ENCODE measurements around the gene FUT8. TPM values are rescaled to one million over a fixed set of nuclear protein-coding genes. Genes with fewer than 3 reads are reported as not detected.

FUT8 gene
- total RNA-seq, 1 donor from 2014 or later: 181 TPM

DNA sequence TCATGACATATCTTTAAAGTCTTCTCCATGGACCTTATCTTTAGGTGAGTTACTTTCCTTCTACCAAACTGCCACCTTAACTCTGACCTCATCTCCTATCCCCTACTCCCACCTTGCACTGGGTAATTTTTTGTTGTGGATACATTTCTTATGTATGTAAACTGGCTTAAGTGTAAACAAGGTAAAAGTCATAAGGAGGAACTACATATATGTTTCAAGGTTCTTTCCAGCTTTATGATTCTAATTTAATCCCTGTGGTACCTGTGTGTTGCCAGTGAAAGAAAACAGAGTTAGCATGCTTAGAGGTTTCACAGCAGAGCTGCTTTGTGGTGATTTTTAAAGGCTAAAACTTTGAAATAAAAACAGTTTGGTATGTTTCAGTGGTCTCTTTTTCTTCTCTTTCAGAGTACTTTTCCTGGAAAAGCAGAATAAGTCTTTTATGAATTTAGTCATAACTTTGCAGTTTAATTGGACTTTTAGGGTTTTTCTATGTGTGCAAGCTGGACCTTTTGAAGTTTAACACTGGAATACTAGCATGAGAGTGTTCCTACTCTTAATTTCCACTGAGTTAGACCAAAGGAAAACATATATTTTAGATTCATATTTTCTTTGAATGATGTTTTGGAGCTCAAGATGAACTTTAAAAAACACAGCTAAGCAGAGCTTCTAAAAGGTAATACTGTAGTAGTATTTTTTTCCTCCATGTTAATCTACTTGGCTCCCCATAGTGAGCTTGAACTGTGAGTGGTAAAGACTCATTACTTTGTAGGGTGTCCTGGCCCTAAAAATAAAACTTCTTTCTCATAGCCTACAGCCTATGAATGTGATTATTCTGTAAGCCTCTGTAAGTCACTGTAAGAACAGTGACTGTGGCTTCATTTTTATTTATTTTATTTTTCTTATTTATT is 105.4 kb downstream of the FUT8 start:
- Mint-ChIP-seq H3K4me1 (ENCODE audit: low read depth) (peaks cover 56% of the 10 kb centered on the region), H3K4me3 (no peak overlapping the region), H3K27me3 (ENCODE audit: insufficient read depth) (no peaks in the 10 kb centered on the region), H3K27ac (peak overlapping the region; percentile 76), H3K36me3 (ENCODE audit: low read depth) (peaks cover 17% of the 10 kb centered on the region), H3K9me3 (peaks cover 4% of the 10 kb centered on the region)
- intact Hi-C loops (cut with micrococcal nuclease): loop anchor here (2.0 to 5.0 kb wide), 5 partner anchors 17 to 231 kb away; no protein-coding TSS in a partner anchor
- DNase-seq (ENCODE audit: low spot score): no peak

DNA sequence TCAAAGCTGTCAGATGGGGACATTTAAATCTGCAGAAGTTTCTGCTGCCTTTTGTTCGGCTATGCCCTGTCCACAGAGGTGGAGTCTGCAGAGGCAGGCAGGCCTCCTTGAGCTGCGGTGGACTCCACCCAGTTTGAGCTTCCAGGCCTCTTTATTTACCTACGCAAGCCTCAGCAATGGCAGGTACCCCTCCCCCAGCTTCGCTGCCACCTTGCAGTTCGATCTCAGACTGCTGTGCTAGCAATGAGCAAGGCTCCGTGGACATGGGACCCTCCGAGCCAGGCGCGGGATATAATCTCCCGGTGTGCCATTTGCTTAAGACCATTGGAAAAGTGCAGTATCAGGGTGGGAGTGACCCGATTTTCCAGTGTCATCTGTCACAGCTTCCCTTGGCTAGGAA is 115.5 kb downstream of the FUT8 start:
- peaks cover 45% of the 10 kb centered on the region for H3K4me1 Mint-ChIP-seq (ENCODE audit: low read depth)
- no peak overlapping the region for H3K27ac Mint-ChIP-seq
- peaks cover 18% of the 10 kb centered on the region for H3K9me3 Mint-ChIP-seq
- no peaks in the 10 kb centered on the region for H3K27me3 Mint-ChIP-seq (ENCODE audit: insufficient read depth)
- no peak overlapping the region for H3K4me3 Mint-ChIP-seq
- intact Hi-C loops (cut with micrococcal nuclease): no loop called here
- peaks cover 47% of the 10 kb centered on the region for H3K36me3 Mint-ChIP-seq (ENCODE audit: low read depth)
- DNase-seq (ENCODE audit: low spot score): no peak

DNA sequence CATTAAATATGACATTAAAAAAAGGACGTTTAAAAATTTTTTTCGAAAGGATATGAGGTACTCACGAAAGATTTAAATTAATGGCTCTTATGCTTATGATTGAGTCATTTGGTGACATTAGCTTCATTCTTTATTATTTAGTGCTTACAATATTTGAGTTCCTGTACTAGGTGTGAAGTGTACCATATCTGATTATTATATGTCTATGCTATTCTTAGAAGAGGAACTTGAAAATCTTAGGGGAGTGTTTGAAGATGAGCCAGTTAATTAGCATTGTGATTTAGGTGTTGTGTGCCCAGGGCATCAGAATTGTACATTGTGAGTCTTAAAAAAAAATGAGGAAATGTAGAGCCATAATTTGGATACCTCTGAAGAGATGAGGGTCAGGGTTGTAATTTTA is 118.6 kb downstream of the FUT8 start:
- no peak for DNase-seq (ENCODE audit: low spot score)
- Mint-ChIP-seq H3K4me3 (no peak overlapping the region), H3K27ac (no peak overlapping the region), H3K4me1 (ENCODE audit: low read depth) (peaks cover 27% of the 10 kb centered on the region), H3K9me3 (peaks cover 9% of the 10 kb centered on the region), H3K27me3 (ENCODE audit: insufficient read depth) (no peaks in the 10 kb centered on the region), H3K36me3 (ENCODE audit: low read depth) (peaks cover 23% of the 10 kb centered on the region)
- intact Hi-C loops (cut with micrococcal nuclease): no loop called here

DNA sequence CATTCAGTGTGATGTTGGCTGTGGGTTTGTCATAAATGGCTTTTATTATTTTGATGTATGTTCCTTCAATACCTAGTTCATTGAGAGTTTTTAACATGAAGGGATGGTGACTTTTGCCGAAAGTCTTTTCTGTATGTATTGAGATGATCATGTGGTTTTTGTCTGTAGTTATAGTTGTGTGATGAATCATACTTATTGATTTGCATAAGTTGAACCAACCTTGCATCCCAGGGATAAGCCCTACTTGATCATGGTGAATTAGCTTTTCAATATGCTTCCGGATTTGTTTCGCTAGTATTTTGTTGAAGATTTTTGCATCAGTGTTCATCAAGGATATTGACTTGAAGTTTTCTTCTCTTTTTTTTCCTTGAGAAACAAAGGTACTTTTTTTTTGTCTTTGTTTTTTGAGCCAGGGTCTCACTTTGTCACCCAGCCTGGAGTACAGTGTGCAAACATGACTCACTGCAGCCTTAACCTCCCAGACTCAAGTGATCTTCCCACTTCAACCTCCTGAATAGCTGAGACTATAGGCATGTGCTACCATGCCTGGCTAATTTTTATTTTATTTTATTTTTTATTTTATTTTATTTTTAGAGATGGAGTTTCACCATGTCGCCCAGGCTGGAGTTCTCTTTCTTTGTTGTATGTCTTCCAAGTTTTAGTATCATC is 121.3 kb downstream of the FUT8 start:
- H3K4me3 Mint-ChIP-seq: no peak overlapping the region
- no peak overlapping the region for H3K27ac Mint-ChIP-seq
- intact Hi-C loops (cut with micrococcal nuclease): no loop called here
- H3K27me3 Mint-ChIP-seq (ENCODE audit: insufficient read depth): no peaks in the 10 kb centered on the region
- no peak for DNase-seq (ENCODE audit: low spot score)
- peaks cover 5% of the 10 kb centered on the region for H3K9me3 Mint-ChIP-seq
- H3K4me1 Mint-ChIP-seq (ENCODE audit: low read depth): peaks cover 14% of the 10 kb centered on the region
- peaks cover 14% of the 10 kb centered on the region for H3K36me3 Mint-ChIP-seq (ENCODE audit: low read depth)

DNA sequence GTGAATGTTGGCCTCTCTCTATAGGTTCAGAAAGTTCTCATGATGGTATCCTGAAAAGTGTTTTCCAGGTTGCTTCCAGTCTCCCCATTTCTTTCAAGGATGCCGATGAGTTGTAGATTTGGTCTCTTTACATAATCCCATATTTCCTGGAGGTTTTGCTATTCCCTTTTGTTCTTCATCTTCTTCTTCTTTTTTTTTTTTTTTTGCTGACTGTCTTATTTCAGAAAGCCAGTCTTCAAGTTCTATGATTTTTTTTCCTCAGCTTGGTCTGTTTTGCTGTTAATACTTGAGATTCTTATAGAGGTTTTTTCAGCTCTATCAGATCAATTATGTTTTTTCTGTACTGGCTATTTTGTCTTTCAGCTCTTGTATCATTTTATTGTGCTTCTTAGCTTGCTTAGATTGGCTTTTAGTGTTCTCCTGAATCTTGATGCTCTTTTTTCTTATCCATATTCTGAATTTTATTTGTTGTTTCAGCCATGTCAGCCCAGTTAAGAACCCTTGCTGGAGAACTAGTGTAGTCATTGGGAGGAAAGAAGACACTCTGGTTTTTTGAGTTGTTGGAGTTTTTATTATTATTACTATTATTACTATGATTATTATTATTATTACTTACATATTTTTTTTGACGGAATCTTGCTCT is 124.4 kb downstream of the FUT8 start:
- Mint-ChIP-seq H3K4me3 (no peak overlapping the region), H3K27ac (no peak overlapping the region), H3K4me1 (ENCODE audit: low read depth) (no peaks in the 10 kb centered on the region), H3K9me3 (no peaks in the 10 kb centered on the region), H3K27me3 (ENCODE audit: insufficient read depth) (no peaks in the 10 kb centered on the region), H3K36me3 (ENCODE audit: low read depth) (peaks cover 3% of the 10 kb centered on the region)
- intact Hi-C loops (cut with micrococcal nuclease): no loop called here
- no peak for DNase-seq (ENCODE audit: low spot score)

DNA sequence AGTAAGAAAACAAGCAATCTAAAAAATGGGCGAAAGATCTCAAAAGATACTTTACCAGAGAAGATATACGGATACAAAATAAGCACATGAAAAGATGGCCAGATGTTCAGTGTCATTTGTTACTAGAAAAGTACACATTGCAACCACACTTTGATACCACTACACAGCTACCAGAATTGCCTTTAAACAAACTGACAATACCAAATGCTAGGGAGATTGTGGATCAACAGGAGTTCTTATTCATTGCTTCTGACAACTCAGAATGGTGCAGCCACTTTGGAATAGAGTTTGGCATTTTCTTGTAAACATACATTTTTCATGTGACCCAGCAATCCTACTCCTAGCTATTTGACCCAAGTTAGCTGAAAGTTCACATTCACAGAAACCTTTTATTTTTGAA is 136.3 kb downstream of the FUT8 start:
- no peaks in the 10 kb centered on the region for H3K9me3 Mint-ChIP-seq
- H3K36me3 Mint-ChIP-seq (ENCODE audit: low read depth): peaks cover 11% of the 10 kb centered on the region
- no peak overlapping the region for H3K4me3 Mint-ChIP-seq
- H3K4me1 Mint-ChIP-seq (ENCODE audit: low read depth): peaks cover 14% of the 10 kb centered on the region
- intact Hi-C loops (cut with micrococcal nuclease): loop anchor here (5.0 kb wide), 1 partner anchor 42 kb away; no protein-coding TSS in a partner anchor
- DNase-seq (ENCODE audit: low spot score): no peak
- no peaks in the 10 kb centered on the region for H3K27me3 Mint-ChIP-seq (ENCODE audit: insufficient read depth)
- no peak overlapping the region for H3K27ac Mint-ChIP-seq

DNA sequence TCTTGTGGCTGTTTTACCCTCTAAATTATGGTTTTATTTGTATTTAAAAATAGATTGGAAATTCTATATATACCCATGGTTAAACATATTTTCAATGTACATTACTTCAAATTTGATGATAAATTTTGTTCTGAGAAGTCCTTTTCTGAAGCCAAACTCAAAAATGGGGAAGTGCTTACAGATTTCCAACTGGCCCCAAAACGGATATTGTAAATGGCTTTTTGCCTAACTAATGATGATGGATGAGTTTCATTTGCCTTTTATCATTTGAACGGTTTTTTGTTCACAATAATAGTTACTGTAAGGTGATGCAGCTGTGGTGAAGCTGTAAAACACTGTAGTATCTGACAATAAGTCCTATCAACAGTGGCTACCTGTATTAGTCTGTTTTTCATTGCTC is 136.9 kb downstream of the FUT8 start:
- Mint-ChIP-seq H3K27ac (no peak overlapping the region), H3K36me3 (ENCODE audit: low read depth) (peaks cover 9% of the 10 kb centered on the region), H3K4me1 (ENCODE audit: low read depth) (peaks cover 14% of the 10 kb centered on the region), H3K9me3 (no peaks in the 10 kb centered on the region), H3K4me3 (no peak overlapping the region), H3K27me3 (ENCODE audit: insufficient read depth) (no peaks in the 10 kb centered on the region)
- intact Hi-C loops (cut with micrococcal nuclease): loop anchor here (5.0 kb wide), 1 partner anchor 42 kb away; no protein-coding TSS in a partner anchor
- DNase-seq (ENCODE audit: low spot score): no peak

DNA sequence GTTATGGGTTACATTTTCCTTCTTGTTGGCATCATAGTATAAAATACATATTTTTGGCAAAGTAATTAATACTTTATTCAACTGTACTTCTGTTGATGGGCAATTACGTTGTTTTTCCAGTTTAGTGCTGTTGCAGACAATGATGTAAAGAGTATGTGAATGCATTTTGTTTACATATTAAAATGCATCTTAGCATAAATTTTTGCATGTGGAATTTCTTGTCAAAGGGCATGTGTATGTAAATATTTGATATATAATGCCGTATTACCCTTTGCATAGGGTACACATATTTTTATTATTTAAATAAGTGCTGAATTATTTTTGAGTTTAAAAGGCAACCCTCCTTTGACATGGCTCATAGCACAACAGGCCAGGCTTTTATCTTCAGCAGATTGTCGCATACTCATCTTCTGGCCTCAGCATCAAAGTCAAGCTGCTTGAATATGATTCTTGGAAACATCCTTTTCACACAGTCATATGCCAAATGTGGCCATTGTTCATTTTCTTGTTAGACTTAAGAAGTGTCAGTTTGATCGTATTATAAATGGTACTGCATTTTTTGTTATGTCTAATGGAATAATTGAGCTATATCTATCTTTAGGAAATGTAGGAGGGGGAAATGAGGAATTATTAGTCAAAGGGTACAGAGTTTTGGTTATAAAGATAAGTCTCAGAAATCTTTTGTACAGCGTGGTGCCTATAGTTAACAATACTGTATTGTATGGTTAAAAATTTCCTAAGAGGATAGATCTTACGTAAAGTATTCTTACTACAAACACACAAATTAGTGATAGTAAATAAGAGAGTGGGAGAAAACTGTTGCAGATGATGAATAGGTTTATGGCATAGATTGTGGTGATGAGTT is 138.5 kb downstream of the FUT8 start:
- no peak for DNase-seq (ENCODE audit: low spot score)
- intact Hi-C loops (cut with micrococcal nuclease): loop anchor here (2.0 kb wide), 1 partner anchor 16 kb away; no protein-coding TSS in a partner anchor
- Mint-ChIP-seq H3K4me3 (no peak overlapping the region), H3K27me3 (ENCODE audit: insufficient read depth) (no peaks in the 10 kb centered on the region), H3K36me3 (ENCODE audit: low read depth) (peaks cover 9% of the 10 kb centered on the region), H3K9me3 (no peaks in the 10 kb centered on the region), H3K27ac (peak overlapping the region; percentile 0), H3K4me1 (ENCODE audit: low read depth) (peaks cover 14% of the 10 kb centered on the region)

DNA sequence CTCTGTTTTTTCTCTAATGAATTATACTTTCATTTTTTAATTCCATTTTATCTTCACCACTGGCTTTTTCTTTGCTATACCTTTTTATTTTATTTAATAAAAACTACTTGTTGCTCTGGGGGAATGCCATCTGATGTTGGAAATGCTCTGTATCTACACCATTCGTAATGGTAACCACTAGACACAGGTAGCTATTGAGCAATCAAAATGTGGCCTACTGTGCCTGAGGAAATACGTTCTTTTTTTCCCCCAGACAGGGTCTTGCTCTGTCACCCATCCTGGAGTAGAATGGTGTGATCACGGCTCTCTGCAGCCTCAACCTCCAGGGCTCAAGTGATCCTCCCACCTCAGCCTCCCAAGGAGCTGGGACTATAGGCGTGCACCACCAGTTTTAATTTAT is 140.2 kb downstream of the FUT8 start:
- no peak overlapping the region for H3K4me3 Mint-ChIP-seq
- intact Hi-C loops (cut with micrococcal nuclease): no loop called here
- no peak for DNase-seq (ENCODE audit: low spot score)

DNA sequence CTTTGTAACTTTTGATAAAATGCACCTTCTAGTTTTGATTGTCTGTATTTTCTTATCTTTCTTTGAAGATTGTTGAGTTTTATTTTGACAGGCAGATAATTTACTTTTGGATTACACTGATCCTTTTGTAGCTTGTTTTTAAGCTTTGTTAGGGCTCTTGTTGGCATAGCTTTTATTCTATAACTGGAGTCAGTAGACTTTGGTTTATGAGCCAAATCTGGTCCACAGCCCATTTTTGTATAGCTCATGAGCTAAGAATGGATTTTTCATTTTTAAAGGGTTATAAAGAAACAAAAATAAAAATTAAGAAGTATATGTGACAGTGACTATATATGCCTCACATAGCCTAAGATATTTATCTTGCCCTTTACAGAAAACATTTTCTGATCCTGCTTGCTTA is 142.3 kb downstream of the FUT8 start:
- intact Hi-C loops (cut with micrococcal nuclease): no loop called here
- H3K4me1 Mint-ChIP-seq (ENCODE audit: low read depth): peaks cover 13% of the 10 kb centered on the region

More for the DNA sequence above, 140.2 kb downstream of the FUT8 start:
- peaks cover 5% of the 10 kb centered on the region for H3K36me3 Mint-ChIP-seq (ENCODE audit: low read depth)
- H3K4me1 Mint-ChIP-seq (ENCODE audit: low read depth): peaks cover 14% of the 10 kb centered on the region
- no peak overlapping the region for H3K27ac Mint-ChIP-seq
- no peaks in the 10 kb centered on the region for H3K9me3 Mint-ChIP-seq
- no peaks in the 10 kb centered on the region for H3K27me3 Mint-ChIP-seq (ENCODE audit: insufficient read depth)

DNA sequence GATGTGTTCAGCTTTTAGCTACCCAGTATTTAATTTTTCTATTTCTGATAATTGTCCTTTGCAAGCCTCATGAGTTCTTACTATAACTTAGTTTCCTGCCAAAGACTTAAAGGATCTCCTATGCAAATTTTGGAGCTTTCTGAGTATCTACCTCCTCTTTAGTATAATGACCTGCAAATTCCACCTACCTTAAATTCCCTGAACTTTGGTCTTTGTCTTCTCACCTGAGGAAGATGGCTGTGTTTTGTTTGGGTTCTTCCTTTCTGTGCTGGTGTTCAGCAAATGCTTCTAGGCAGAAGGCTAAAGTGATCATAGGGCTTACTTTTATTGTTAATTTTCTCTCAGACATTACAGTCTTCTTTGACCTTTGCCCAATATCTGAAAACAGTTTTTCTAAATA is 142.8 kb downstream of the FUT8 start:
- Mint-ChIP-seq H3K9me3 (no peaks in the 10 kb centered on the region), H3K36me3 (ENCODE audit: low read depth) (peaks cover 3% of the 10 kb centered on the region), H3K4me1 (ENCODE audit: low read depth) (peaks cover 9% of the 10 kb centered on the region), H3K27me3 (ENCODE audit: insufficient read depth) (no peaks in the 10 kb centered on the region), H3K27ac (no peak overlapping the region), H3K4me3 (no peak overlapping the region)
- no peak for DNase-seq (ENCODE audit: low spot score)
- intact Hi-C loops (cut with micrococcal nuclease): no loop called here

More for the DNA sequence above, 142.3 kb downstream of the FUT8 start:
- DNase-seq (ENCODE audit: low spot score): no peak
- H3K27me3 Mint-ChIP-seq (ENCODE audit: insufficient read depth): no peaks in the 10 kb centered on the region
- H3K36me3 Mint-ChIP-seq (ENCODE audit: low read depth): peaks cover 3% of the 10 kb centered on the region
- H3K9me3 Mint-ChIP-seq: no peaks in the 10 kb centered on the region
- H3K4me3 Mint-ChIP-seq: no peak overlapping the region
- no peak overlapping the region for H3K27ac Mint-ChIP-seq

DNA sequence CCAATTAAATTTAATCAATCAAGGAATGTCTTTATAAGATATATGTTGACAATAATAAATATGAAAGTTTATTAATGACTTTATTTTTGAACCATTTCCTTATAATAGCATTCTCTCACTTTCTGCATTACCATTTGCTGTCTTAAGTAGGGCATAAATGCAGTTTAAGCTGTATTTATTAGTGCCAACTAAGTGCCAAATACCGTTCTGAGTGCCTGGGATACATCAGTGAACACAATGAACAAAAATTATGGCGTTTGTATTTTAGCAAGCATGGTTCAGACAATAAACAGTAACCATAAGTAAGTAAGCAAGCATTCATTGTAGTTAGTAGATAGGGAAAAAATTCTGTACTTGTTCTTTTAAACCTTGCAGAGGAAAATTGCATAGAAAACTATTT is 145.8 kb downstream of the FUT8 start:
- Mint-ChIP-seq H3K27me3 (ENCODE audit: insufficient read depth) (no peaks in the 10 kb centered on the region), H3K36me3 (ENCODE audit: low read depth) (peaks cover 18% of the 10 kb centered on the region), H3K27ac (no peak overlapping the region), H3K4me3 (no peak overlapping the region), H3K4me1 (ENCODE audit: low read depth) (peaks cover 10% of the 10 kb centered on the region), H3K9me3 (no peaks in the 10 kb centered on the region)
- DNase-seq (ENCODE audit: low spot score): no peak
- intact Hi-C loops (cut with micrococcal nuclease): no loop called here
